ENCODE data around the gene GSTM5.
"Not testable (repeated sequence)": the region's sequence is repeated elsewhere in the genome, so short reads cannot be mapped to it uniquely, and the experiment has no call there.

Gene GSTM5

GRCh38 chr1:109761227-109762038 is 49.4 kb downstream of the GSTM5 start:
- DNase-seq (ENCODE audit: low read depth, low spot score) = no peak

GRCh38 chr1:109762039-109762585 is 50.1 kb downstream of the GSTM5 start:
- DNase-seq (ENCODE audit: low read depth, low spot score) = no peak

GRCh38 chr1:109762821-109763645 is 51.0 kb downstream of the GSTM5 start:
- no peak for DNase-seq (ENCODE audit: low read depth, low spot score)

GRCh38 chr1:109763646-109764415 is 51.8 kb downstream of the GSTM5 start, which contains the start of gene EPS8L3:
EPS8L3 (minus strand) TSS chr1:109763923; CDS start chr1:109761749, 2,174 bp downstream.
- no peak for DNase-seq (ENCODE audit: low read depth, low spot score)

GRCh38 chr1:109764561-109765482 is 52.8 kb downstream of the GSTM5 start:
- no peak for DNase-seq (ENCODE audit: low read depth, low spot score)

DNA sequence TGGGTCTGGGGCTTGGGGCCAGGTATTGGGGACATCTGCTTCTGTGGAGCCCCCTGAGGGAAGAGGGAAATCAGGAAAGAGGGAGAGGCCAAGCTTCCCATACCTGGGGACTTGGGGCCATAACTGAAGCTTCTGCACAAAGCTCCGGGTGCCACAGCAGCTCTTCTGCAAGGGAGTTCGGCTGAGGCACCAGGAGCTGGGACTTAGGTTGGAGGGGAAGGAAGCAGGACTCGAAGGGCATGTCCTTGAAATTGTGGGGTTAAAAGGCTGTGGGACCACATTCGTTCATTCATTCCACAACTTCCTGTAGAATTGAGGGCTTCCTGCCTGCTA is 53.4 kb downstream of the GSTM5 start:
- DNase-seq (ENCODE audit: low read depth, low spot score) = no peak

DNA sequence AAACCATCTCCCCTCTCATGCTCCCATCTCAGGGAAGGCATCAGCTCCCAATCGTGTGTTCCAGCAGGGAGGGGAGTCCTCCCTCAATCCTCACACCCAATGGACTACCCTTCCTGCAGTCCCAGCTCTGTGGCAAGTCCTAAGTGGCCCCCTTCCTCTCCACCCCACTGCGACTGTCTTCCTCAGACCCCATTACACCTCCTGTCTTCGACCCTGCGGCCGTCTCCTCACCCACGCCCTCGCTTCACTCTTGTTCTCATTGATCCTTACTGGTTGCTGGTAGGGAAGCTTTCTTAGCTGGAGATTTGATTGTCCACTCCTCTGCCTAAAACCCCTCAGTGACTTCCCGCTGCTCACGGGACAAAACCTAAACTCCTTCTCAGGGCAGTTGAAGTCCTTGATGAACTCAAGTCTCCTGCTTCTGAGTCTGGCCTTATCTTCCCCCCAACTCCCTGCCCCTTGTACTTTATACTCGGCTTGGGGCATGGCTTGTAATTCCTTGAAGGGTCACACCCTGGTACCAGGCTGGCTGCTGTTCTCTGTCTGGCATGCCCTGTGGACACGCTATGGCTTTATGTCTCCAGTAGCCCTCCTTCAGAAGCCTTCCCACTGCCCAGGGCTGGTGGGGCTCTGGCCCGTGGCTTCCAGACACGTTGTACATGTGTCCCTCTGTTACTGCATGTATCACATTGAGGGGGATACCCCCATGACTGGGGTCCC is 54.0 kb downstream of the GSTM5 start:
- DNase-seq (ENCODE audit: low read depth, low spot score) = no peak

DNA sequence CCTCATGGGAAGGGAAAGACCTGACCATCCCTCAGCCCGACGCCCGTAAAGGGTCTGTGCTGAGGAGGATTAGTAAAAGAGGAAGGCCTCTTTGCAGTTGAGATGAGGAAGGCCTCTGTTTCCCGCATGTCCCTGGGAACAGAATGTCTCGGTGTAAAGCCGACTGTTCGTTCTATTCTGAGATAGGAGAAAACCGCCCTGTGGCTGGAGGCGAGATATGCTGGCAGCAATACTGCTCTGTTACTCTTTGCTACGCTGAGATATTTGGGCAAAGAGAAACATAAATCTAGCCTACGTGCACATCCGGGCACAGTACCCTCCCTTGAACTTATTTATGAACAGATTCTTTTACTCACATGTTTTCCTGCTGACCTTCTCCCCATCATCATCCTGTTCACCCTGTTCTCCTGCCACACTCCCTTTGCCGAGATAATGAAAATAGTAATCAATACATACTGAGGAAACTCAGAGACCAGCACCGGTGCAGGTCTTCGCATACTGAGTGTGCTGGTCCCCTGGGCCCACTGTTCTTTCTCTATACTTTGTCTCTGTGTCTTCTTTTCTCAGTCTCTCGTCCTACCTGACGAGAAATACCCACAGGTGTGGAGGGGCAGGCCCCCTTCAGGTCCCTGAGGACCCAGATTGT is 55.1 kb downstream of the GSTM5 start:
- not testable (repeated sequence) for DNase-seq (ENCODE audit: low read depth, low spot score)
